HG03520 (cell line): Measurements from ENCODE around the gene CAMK1G.

Experiments
- ATAC-seq: cut with Tn5 transposase; IDR thresholded peaks from one replicate; pipeline ENCODE4 v1.9.1; 2021; ENCODE audit warnings: mild to moderate bottlenecking, moderate library complexity; ENCODE audit not compliant: unreplicated experiment

Gene CAMK1G

GRCh38 chr1:209583408-209583807, at the start of gene CAMK1G:
TSS of gene CAMK1G (plus strand) at chr1:209583714. CDS start at chr1:209594984, 11,270 bp downstream.
- ATAC-seq = no peak

DNA sequence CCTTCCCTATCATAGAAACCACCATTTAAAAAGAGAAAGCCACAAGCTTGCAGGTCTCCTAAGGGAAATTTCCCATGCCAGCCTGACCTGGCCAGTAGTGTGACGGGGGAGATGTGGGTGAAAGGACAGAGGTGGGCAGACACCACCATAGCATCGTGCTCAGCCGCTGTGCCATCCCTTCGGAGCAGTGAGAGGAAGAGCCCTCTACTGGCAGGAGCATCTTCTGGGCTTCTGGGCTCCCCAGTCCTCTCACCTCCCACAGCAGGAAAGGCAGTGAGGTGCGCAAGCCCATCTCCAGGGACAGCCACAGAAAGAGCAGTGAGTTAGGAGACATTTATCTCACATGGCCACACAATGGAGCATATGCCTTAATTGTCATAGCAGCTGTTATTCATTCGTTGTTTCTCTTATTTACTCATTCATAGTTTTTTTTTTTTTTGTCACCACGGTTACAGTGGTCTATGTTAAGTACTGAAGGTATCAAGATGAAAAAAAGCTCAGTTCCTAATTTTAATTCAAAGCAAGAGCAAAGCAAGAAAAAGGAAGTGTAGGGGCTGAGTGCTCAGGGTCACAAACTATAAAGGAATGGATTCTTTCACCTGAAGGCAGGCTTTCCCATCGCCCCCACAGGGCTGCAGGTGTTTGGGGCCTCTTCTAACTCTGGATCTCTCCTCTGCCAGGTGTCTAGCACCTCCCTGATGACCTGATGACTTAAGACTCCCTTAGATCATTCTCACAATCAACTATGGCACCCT, 48.8 kb upstream of the CAMK1G start:
- ATAC-seq = no peak

GRCh38 chr1:209536843-209537242, 46.7 kb upstream of the CAMK1G start:
- no peak for ATAC-seq

DNA sequence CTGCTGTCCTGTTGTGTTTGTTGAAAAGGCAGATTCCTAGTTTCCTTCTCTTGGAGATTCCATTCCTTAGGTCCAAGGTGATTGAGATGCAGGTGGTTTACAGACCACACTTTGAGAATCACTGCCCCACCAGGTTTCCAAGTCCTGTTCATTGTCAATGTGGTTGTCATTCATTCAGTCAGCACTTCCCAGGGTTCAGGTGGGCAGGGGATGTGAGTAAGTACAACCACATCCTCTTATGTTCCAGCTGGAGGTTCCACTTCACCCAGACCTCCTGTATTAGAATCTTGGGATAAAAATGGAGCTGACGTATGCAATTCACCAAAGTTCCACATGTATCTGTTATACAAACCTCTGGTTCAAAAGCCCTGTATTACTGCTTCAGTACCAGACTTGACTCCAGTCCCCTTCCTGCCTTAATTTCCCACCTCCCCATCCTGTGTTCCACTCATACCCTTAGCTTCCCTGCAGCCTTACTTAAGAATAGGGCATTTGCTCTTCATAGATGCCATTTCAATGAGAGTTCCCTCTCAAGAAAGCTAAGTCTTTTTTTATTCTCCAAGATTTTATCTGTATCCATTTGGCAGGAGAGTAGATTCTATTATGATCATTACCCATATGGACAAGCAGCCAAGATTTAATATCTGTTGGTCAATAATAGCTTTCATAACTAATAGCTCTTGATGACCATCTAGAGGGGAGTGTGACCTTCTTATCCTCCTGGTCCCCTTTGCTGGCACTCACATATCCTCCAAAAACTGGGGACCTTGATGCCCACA, 46.0 kb upstream of the CAMK1G start:
- no peak for ATAC-seq

GRCh38 chr1:209539576-209539975, 43.9 kb upstream of the CAMK1G start:
- no peak for ATAC-seq

- ATAC-seq = no peak
Measured at GRCh38 chr1:209542585-209542984, 40.9 kb upstream of the CAMK1G start.

GRCh38 chr1:209544098-209544497, 39.4 kb upstream of the CAMK1G start:
- ATAC-seq = no peak

GRCh38 chr1:209545423-209545822, 38.1 kb upstream of the CAMK1G start:
- no peak for ATAC-seq

- ATAC-seq = no peak
Measured at GRCh38 chr1:209546390-209547085, 37.0 kb upstream of the CAMK1G start.

DNA sequence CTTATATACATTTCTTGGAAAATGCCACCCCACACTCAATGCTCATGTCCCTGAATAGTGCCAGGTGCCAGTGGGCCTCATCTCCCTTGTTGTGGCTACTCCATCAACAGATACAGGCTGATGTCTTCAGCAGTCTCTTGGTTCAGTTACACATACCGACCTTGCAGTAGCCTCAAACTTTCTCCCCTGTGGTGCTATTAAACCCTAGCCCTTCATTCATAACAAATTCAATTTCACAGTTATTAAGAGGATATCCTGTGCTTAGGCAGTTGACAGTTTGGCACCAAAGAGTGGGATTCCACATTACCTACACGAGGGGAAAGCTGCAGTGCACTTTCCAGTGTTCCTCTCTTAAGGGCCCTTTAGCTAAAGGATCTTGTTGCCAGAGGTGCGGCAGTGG, 35.9 kb upstream of the CAMK1G start:
- ATAC-seq = no peak

GRCh38 chr1:209549443-209550205, 33.9 kb upstream of the CAMK1G start:
- no peak for ATAC-seq

DNA sequence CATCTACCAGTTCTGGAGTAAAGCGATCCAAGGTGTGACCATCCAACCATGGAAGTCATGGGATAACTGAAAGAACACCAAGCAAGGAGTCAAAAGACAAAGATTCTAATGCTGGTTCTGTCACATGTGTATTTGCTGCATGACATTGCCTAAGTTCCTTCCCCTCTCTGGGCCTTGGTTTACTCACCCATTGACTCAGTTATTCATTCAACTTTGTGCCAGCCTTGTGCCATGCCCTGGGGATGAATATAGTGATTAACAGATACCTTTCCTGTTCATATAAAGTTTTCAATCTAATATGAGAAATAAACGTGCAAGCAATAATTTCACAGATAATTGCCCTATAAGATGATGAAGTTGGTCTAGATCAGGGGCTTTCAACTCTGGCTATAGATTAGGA, 33.0 kb upstream of the CAMK1G start:
- no peak for ATAC-seq

DNA sequence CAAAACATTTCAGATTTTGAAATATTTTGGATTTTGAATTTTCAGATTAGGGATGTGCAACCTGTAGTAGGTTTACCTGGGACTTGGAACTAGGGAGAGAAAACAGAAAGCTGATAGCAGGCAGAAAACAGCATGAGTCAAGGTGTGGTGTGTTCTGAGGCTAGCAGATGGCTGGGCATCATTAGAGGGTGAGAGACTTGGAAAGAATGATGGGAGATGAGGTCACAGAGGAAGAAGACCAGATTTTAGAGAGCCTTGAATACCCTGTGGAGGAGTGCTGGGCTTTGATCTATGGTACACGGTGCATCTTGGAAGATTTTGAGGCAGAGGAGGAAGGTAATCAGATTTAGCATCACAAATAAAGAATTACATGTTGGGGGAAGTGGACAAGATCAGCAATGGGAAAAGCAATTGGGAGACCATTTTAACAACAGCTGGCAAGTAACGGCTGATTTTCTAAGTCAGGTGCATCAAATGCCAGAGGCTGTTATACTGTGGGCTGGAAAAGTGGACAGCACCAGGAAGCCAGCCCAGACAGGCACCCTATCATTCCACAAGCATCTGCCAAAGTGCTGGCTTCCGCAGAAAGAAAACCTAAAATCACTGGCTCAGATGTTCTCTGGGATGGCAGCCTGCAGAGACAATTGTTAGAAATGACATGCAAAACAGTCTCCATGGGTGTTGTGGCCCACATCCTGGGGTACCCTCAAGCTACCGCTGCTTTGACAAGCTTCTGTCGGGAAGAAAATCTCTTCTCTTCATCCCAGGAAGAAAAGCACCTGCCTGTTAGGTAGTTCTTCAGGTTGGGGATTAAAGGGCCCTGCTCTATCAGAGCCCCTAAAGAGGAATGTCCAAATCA, 30.9 kb upstream of the CAMK1G start:
- no peak for ATAC-seq

DNA sequence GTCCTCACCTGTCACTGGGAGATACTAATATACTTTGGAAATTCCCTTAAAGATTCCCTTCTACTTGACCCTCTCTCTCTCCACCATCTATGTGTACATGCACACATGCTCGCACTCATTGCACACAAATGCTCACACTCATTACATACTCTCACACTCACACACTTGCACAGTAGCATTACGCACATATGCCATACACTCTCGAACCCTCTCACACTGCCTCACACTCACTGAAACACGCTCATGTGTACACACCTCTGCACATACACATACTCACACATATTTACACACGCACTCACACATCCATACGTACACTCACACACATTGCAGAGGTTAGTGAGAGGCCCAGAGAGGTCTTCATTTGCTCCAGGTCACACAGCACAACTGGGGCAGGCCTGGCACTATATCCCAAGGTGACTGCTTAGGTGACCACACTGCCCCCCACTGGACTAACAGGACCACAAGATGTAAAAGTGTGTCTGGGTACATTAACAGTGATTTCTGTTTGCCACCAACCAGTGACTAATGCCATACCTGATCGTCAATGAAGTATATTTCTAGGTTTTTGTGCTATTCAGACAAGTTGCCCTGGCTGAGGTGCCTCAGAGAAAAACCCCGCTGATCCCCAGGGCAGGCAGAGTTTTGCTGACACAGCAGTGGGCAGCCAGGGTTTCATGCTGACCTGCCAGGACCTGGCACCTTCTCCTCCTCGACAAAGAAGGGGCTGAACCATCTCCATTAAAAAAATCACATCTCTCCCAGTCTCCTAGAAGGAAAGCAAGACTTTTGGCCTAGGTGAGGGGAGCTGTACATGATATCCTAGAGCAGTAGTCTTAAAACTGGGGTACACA, 28.5 kb upstream of the CAMK1G start:
- ATAC-seq = no peak

DNA sequence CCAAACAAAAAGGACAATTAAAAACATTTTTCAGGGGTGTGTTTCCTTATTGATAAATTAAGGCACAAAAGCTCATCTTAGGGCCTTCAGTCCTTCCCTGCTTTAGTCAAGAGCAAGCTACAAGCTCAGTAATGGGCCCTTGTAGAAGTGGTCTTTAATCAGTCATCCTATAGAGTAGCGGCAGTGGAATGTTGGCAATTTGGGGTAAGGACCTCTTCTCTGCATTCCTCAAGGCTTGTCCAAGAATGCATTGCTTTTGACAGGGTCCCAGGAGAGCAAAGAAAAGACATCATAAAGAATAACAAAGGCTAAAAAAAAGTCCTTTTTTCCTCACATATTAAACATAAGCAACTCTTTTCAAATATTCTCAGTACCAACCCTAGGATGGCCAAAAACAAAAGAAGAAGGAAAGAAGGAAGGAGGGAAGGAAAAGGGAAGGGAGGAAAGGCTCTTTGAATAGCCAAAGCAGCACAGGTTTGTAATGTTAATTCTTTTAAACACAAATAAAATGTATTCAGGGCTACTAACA, 27.3 kb upstream of the CAMK1G start:
- ATAC-seq = no peak

GRCh38 chr1:209557221-209557620, 26.3 kb upstream of the CAMK1G start:
- ATAC-seq = no peak

DNA sequence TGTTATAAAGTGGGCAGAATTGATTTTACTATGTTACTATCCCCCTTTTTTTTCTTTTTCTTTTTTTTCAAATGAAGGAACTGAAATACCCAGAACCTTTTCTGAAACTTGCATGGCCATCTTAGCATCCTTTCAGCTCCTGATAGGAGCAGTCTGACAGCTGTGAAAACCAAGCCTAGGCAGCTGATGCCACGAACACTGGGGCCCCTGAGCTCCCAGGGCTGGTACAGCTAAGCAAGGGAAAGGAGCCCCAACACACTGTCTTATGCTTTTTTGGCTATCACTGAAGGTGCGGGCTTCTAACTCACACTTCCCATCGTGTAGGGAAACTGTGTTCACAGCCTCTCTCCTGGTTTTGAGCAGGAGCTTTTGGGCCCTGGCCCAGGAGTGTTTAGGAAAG, 23.0 kb upstream of the CAMK1G start:
- no peak for ATAC-seq

GRCh38 chr1:209560952-209561351, 22.6 kb upstream of the CAMK1G start:
- no peak for ATAC-seq

- no peak for ATAC-seq
Measured at GRCh38 chr1:209561532-209561931, 22.0 kb upstream of the CAMK1G start.
